GM21619 (cell line): ENCODE measurements around the gene HAAO.
A peak's percentile ranks its signal among the peaks of the same experiment; 100 is the strongest.
"Not testable (repeated sequence)": the region's sequence is repeated elsewhere in the genome, so short reads cannot be mapped to it uniquely, and the experiment has no call there.

Source experiments
- ATAC-seq: cut with Tn5 transposase; IDR thresholded peaks from one replicate; pipeline ENCODE4 v1.9.1; 2021; ENCODE audit not compliant: unreplicated experiment

HAAO gene

GRCh38 chr2:42792583-42793333 is at the start of gene HAAO:
HAAO (minus strand) TSS chr2:42792583; CDS start chr2:42792536, 47 bp downstream.
- ATAC-seq = no peak

DNA sequence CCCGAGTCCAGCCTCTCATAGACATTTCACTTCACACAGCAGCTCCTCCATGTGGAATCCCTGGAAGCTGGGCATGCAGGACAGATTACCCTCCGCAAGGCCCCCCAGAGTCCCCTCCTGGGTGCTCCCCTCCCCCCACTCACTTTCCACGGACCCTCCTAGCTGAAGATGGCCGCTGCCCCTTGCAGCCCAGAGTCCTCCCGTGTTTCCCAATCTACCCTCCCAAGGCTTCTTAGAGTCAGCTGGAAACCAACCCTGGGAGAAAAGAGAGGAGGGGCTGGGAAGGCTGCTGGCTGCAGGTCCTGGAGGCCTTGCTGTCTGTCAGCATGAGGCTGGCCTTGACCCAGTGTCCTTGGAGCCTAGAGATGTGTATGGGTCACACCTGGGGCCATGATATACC is 49.0 kb upstream of the HAAO start:
- no peak for ATAC-seq

DNA sequence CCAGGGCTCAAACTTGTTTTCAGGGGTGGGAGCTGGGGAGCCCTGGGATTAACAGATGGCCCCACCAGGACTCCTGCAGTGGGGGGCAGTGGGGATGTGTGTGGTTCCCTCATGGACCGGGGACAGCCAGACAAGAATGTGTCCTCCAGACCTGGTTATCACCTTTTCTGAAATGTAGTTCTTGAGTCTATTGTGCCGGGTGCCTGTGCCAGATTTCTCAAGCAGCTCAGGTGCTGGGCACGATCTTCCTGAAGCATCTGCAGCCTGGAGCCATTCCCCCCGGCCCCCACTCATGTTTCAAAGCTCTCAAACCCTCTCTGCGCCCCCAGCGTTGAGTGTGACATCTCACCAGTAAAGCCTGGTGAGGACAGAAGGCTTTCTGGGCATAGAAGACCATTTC is 48.4 kb upstream of the HAAO start:
- no peak for ATAC-seq

DNA sequence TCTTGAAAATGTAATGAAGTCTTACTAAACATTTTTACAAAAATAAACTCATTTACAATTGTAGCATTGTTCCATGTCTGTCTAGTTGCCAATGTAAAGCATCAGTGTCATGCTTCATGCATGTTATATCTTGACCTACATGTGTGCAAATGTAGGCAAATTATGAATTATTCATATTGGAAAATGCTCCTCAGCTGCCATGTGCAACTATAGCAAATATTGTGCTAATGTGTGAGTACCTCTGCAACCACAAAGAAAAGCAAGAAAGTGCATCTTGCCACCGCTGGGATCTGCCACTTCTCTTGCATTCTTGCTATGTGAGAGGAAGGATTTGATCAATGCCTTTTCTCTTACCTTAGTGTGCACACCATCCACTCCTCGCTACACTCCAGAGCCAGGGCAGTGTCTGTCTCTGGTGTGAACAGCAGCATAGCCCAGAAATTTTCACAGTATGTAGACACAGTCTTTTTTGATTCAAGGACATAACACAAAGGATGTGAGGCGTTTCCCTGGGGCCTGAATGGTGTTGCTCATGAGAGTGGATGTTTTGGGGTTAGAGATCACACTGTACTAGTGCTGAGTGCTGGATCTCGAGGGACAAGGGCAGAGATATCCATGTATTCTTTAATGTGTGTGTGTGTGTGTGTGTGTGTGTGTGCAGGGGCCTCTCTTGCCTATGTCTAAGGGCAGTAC is 47.6 kb upstream of the HAAO start:
- ATAC-seq = no peak

GRCh38 chr2:42838133-42838532 is 45.8 kb upstream of the HAAO start:
- ATAC-seq = no peak

- no peak for ATAC-seq
Observed at GRCh38 chr2:42835577-42836371, 43.4 kb upstream of the HAAO start.

- no peak for ATAC-seq
Observed at GRCh38 chr2:42834161-42834560, 41.8 kb upstream of the HAAO start.

DNA sequence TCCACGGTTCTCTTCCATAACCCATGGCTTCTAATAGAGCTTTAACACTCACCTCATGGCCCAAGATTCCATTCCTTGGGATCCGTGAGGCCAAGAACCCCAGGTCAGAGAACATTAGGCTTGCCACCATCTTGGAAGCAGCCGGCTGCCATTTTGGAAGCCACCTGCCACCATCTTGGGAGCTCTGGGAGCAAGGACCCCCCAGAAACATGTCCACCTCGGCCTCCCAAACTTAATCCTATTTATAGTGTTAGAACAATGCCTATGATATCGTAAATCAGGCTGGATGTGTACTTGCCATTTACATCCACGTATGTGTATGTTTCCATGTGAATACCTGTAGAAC is 39.9 kb upstream of the HAAO start:
- no peak for ATAC-seq

DNA sequence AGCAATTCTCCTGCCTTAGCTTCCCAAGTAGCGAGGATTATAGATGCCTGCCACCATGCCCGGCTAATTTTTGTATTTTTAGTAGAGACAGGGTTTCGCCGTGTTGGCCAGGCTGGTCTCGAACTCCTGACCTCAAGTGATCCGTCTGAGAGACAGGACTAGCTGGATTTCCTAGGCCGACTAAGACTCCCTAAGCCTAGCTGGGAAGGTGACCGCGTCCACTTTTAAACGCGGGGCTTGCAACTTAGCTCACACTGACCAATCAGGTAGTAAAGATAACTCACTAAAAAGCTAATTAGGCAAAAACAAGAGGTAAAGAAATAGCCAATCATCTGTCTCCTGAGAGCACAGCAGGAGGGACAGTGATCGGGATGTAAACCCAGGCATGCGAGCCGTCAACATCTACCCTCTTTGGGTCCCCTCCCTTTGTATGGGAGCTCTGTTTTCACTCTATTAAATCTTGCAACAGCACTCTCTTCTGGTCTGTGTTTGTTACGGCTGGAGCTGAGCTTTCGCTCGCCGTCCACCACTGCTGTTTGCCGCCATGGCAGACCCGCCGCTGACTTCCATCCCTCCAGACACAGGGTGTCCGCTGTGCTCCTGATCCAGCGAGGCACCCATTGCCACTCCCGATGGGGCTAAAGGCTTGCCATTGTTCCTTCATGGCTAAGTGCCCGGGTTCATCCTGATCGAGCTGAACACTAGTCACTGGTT is 39.3 kb upstream of the HAAO start:
- ATAC-seq = not testable (repeated sequence)

DNA sequence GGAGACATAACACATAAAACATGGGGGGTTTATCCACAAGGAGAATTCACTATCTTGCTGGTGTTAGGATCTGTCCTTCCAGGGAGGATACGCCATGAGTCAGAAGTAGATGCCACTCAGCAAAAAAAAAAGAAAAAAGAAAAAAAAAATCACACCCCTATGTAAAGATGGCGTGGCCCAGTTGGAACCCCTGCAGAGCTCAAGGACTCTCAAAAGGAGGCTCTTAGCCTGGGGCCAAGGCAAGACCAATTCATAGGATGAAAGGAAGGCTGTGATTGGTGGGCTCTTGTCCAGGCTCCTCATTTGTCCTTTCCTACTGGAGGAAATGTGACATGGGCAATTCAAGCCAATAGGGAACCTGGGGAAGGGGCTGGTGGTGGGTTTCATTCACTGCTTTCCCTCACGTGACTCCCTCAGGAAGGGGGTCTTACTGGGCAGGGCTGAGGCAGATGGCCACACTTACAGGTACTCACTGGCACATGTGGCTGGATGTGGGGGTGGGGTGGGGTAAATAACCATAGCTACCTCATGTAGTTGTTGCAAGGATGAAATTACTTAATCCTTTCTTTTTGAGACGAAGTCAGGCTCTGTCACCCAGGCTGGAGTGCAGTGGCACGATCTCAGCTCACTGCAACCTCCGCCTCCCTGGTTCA is 38.7 kb upstream of the HAAO start:
- ATAC-seq = no peak

DNA sequence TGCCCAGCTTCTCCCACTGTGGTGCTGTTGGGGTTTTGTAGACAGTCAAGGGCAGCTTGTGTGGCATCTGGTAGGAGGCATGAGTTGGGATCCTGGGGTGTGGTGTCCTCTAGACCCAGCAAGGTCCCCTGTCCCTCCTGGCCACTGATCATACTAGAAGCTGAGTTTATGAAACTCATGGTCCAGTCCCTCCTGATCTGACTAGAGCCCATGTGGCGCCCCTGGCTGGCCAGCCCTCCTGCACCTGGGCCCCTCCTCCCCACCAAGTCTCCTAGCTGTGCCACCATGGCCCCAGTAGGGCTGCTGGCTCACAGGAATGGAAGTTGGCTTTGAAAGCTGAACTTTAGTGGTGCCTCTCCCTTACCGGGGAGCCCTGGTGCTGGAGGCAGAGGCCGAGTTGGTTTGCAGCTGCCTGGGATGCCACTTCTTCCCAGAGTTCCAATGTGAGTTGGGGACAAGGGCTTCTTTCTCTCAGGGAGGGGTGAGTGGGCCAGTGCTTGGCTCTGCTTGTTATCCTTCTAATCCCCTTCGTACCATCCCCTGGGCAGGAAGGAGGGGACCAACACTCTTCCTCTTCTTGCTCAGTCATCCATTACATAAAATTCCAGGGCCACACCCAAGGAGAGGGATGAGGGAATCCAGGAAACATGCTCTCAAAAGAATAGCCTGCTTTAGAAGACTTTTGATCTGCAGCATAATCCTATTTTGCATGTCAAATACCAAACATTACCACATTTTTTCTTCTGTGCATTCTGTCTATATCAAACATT is 37.5 kb upstream of the HAAO start:
- no peak for ATAC-seq

GRCh38 chr2:42828487-42829425 is 36.4 kb upstream of the HAAO start:
- peak; percentile 87 for ATAC-seq

- peak; percentile 69 for ATAC-seq
Observed at GRCh38 chr2:42827647-42828486, 35.5 kb upstream of the HAAO start.

DNA sequence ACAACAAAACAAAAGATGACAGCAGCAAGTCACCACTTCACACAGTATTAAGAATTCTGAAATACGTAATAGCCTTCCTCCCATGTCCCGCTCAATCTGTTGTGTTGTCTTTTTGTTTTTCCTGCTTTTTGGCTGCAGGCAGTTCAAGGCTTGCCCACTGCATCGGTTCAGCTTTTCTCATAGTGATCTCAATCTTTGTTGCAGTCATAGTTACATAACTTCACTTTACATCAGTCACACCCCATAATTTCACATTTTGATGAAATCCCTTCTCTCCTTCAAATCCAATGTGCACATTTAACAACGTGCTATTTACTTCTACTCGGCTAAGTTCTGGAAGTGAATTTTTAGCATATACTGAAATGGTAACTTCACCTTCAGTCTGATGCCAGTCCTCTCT is 33.8 kb upstream of the HAAO start:
- ATAC-seq = no peak

- ATAC-seq = no peak
Observed at GRCh38 chr2:42824454-42824807, 32.0 kb upstream of the HAAO start.

DNA sequence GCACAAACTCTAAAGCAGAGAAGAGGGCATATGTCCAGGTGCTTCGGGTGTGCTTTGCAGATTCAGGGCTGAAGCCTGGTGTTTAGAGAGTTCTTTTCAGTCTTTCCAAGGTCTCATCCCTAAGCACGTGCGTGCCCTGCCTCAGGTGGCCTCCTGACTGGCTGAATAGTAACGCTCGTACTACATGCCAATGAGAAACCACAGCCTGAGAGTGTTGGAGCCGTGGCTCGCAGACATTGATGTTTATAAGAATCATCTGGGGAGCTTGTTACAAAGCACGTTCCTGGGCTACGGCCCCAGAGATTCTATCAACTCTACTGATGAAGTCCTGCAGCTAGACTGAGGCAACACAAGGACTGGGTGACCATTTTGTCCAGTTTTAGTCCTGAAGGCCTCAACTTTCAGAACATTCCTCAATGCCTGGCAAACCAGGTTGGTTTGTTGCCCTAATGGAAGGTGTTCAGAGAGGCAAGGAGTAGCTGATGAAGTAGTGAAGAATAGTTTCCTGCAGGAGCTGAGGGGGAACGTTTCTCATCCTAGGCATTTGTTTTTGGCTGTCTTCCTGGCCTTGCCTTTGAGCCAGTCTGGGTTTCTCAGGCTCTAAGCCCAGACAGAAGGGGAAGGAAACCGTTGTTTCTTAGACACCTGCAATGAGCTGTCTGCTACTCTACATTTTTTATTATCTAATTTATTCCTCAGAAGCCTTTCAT is 31.5 kb upstream of the HAAO start:
- ATAC-seq = no peak

- no peak for ATAC-seq
Observed at GRCh38 chr2:42819160-42819559, 26.8 kb upstream of the HAAO start.

DNA sequence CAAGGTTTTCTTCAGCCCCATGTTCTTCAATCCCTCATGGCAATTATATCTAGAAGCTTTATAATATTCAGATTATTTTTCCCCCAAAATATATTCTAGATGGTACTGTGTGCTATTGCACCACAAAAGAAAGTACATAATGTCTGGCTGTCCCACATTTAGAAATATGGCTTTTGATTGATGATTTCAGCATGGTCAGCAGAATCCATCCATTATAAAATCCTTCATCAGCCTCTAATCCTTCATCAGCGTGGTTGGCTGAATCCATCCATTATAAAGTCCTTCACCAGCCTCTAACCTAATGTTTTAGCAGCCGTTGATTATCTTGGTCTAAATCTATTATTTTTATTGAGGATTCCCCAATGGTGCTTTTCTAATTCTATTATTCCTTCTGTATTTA is 23.3 kb upstream of the HAAO start:
- no peak for ATAC-seq
